HG03097 (cell line): ENCODE results near the gene PRKCD.
"Not testable (repeated sequence)": the region's sequence is repeated elsewhere in the genome, so short reads cannot be mapped to it uniquely, and the experiment has no call there.

Experiments used
- ATAC-seq: cut with Tn5 transposase; IDR thresholded peaks from one replicate; pipeline ENCODE4 v1.9.1; 2021; ENCODE audit not compliant: unreplicated experiment, low FRiP score

The PRKCD gene

DNA sequence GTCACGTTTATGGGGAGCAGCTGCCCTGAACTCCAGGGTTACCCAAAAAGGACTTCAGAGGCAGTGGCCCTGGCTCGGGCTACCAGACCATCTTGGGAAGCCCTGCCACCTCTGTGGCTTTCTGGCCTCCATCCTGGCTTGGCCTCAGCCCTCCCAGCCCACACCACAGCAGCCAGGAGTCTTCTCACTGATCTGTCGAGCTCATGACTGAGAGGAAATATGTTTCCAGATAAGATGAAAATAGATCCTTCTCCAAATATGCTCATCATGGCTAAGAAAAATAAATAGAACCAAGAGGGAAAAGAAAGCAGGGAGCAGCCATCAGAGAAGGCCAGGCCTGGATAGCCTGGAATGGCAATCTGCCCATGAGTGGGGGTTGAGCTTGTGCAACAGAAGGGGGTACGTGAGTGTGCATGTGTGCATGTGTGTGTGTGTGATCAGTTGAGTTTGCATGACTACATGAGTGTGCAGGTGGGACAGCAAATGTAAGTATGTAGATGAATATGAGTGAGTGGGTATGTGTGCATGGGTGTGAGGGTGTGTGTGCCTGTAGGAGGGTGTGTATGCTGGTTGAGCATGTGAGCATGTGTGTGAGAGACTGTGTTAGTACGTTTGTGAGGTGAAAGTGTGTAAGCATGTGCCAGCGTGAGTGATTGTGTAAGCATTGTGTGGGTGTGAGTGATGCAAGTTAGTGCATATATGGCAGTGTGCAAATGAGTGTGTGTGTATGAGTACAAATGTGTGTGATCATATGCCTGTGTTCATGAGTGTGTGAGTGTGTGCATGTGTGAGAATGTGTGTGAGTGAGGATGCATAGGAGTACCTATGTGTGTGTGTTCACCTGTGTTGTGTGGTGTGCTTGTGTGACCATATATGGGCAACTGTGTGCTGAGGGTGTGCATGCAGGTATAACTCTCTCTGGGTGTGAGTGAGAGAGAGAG, 20.8 kb upstream of the PRKCD start:
- ATAC-seq = no peak

DNA sequence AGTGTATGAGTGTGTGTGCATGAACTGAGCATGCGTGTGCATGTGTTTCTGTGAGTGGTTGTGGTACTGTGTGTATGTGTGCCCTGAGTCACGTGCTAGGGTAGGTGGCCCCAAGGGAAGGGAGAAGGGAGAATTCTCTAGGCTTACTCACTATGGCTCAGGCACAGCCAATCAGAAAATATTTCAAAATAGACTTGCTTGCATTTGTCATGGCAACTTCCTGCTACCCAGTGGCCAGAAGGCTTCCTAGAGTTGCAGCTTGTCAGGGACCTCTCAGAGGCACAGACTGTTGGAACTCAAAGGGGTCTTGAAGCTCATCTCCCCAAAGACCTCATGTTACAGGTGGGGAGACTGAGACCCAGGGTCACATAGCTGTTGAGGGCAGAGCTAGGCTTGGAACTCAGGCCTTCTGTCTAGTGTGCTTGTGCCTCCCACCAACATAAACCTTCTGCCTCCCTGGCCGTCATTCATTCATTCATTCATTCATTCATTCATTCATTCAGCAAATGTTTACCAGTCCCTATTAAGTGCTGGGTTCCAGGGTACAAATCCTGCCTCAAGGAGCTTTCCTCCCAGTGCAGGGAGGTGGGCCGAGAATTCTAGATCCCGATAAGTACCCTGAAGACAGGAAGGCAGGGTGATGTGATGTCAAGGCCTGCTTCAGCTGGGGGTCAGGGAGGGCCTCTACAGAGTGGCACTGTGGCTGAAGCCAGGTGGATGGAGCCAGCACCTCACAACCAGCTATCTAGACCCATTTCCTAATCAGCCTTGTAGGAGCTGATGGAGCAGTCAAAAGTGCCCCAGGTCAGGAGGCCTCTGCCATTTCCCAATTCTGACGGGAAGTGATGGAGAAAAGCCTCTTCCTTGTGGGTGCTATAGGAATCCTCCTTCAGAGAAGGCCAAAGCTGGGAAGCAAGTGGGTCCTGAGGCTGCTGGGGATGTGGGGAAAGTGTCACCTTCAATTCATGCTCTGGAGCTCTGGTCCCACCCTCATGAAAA, 19.9 kb upstream of the PRKCD start:
- no peak for ATAC-seq

DNA sequence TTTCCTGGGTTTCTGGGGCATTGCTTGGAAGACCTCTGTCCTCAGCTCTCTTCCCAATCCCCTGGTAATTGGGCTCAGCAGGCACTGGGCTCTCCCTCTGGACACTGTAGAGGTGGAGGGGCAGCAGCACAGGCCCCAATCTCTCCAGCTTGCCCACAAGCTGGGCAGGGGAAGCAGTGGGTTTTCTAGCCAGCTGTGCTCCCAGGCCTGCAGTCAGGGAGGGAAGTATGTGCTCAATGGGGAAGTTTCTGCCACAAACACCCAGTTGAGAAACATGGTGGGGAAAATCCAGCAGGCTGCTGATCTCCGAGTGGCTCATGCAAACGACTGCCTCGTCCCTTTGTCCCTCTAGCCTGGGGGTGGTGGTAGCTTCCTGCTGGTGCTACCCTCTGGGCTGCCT, 18.0 kb upstream of the PRKCD start:
- ATAC-seq = no peak

DNA sequence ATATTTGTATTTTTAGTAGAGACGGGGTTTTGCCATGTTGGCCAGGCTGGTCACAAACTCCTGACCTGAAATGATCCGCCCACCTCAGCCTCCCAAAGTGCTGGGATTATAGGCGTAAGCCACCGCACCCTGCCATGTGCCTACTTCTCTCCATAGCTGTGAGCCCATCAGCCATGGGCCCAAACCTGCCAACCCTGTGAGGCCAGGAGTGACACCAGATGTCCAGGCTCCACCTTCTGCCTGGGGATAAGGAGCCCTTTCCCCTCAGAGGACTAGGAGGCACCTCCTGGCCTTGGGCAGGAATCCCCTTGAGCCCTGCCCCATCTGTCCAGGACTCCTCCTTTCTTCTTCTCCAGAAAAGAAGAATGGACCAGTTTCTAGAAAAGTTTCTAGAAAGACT, 16.6 kb upstream of the PRKCD start:
- ATAC-seq = no peak

DNA sequence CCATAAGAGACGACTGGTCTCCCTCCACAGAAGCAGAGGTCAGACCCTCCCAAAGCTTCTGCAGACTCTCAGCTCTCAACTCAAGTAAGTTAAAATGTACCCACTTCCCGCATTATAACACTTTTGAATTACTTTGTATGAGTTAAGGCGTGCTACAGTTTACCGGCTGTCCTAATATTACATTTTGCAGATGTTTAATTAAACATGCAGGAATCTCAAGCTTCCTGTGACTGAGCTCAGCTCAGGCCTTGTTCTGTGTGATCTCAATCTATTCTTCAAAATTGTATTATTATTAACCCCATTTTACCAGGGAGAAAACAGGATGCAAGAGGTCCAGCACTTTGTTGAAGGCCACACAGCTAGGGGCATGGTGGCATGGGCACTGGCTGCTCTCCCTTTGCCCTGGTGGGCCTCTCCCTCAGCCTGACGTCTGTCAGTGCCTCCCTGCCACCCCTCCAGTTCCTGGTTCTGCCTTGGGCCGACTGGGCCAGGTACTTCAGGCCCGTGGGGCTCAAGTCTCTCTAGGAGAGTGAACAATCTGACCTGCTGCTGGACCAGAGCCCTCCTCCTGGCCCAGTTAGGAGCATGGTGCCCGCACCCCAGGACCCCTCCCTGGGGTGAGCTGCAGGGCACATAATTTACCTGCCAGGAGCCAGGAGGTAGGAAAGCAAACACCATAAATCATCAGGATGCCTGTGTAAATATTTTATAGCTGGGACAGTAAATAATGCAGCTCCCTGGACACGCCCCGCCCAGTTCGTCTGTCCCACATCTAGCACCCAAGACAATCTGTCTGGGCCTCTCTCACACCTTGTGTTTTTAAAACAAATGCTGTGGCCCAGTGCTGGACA, 15.9 kb upstream of the PRKCD start:
- ATAC-seq = no peak

DNA sequence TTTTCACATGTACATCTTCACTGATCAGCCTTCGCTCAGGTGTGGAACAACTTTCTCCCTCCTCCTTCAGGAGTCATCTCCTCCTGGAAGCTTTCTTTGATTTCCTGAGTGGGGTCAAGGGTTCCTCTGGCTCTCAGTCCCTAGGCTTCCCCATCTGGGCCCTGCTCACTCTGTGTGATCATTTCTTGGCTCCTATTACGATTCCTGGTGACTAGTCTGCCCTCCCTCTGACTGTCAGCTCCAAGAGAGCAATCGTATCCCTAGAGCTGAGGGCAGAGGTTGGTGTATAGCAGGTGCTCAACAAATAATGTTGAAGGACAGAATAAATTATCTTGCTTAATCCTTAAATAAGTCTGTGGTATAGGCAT, 15.3 kb upstream of the PRKCD start:
- ATAC-seq = no peak

DNA sequence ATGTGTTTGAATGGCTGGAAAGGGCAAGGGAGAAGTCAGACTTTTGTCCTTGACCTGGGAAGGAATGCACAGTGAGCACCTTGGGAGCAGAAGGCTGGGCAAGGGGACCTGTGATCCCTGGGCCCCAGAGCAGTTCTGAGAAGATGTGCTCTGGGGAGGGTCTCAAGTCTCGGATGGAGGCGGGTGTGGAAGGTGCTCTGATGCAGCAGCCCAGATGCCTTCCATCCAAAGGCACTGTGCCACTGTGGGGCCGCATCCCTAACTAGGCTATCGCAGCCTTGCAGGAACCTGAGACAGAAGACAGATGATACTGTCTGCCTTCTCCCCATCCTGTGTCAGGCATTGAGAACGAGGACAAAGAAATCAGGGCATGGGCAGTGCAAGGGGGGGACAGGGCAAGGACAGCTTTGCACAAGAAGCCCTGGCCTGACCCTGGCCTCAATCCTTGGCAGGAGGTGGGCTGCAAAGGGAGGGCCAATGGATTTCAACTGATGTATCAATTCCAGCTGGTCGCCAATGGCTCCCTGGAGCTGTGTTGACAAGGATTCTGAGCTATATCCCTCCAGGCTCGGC, 14.6 kb upstream of the PRKCD start:
- ATAC-seq = no peak

DNA sequence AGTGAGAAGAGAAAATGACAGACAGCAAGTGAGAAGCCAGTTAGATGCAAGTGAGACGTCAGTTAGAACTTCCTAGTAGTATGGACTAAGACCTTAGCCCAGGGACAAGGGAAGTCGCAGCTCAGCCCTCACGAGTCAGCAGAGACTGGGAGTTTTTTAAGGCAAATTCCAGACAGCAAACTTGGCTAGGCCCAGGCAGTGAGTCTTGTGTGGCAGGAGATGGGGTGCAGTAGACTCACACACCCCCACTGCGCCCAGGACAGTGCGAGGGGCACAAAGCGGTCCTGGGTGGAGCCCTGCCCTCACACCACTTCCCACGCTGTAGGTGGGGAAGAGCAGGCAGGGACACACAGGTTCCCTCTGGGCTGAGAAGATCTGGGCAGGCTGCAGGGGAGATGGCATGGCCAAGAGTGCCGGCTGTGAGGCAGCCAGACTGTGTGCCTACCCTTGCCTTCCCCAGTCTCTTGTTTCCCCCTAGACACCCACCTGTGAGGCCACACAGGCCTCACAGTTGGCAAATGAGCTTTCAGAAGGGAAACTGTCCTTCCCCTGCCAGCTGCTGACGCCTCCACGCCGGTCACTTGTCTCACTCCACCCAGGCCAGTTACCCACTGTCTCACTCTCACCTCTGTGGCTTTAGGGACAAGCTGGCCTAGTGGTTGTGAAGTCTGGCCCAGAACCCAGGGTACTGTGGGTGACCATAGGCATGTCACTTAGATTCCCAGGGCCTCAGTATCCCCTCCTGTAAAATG, 13.7 kb upstream of the PRKCD start:
- no peak for ATAC-seq

DNA sequence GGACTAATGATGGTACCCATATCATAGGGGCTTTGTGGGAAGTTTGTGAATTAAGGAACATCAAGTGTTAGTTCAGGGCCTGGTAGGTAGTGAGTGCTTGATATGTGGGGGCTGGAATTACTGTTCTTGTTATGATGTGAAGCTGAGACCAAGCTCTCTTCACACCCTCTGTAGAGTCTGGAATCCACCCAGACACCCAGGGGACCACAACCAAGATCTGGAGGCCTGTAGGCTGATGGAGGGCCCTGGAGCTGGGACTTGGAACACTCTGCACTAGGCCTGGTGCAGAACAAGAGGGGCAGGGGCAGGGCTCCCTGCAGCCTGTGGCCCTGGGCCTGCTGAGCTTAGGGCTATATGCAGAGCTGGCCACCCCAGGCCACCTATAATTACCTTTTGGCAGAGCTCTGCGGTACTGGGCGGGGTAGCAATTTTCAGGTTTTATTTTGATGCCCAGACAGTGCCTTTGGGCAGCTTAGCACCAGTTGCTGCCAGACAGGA, 13.1 kb upstream of the PRKCD start:
- ATAC-seq = no peak

DNA sequence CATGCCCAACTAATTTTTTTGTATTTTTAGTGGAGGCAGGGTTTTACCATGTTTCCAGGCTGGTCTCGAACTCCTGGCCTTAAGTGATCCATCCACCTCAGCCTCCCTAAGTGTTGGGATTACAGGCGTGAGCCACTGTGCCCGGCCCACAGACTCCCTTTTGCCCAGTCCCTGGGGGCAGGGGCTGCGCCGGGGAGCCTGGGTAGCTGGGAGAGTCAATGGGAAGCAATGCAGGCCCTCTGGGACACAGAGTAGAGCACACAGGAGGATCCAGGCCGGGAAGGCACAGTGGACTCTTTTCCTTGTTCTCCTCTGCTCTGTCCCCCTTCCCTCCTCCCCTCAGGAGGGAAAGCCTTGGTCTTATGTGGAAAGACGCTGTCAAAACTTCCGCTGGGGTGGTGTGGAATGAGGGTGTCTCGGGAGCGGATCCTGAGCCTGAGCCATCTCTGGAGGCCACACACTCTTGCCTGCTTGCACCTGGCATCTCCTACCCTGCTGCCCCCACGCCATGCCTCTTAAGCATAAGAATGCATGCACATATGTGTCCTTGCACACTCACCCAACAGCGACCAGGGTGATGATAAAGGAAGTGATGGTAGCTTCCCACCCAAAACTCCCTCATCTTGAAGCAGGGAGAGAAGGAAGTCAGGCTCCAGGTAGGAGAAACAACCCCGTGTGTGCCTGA, 11.9 kb upstream of the PRKCD start:
- ATAC-seq = no peak

DNA sequence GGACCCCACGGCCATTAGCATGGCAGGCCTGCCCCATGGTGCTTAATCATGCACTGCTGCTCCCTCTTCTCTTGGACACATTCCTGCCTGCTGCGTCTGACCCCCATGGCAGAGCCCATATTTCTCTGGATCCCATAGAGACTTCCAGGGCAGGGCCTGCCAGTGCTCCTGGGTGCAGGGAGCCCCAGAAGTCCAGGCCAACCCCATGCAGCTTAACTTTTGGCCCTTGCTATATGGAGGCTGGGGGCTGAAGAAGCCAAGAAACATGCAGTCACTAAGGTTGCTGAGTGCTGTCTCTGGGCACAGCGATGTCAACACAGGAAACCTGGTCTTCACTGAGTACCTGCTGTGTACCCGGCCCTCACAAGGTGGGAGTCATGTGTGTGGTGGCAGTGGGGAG, 11.3 kb upstream of the PRKCD start:
- ATAC-seq = no peak

DNA sequence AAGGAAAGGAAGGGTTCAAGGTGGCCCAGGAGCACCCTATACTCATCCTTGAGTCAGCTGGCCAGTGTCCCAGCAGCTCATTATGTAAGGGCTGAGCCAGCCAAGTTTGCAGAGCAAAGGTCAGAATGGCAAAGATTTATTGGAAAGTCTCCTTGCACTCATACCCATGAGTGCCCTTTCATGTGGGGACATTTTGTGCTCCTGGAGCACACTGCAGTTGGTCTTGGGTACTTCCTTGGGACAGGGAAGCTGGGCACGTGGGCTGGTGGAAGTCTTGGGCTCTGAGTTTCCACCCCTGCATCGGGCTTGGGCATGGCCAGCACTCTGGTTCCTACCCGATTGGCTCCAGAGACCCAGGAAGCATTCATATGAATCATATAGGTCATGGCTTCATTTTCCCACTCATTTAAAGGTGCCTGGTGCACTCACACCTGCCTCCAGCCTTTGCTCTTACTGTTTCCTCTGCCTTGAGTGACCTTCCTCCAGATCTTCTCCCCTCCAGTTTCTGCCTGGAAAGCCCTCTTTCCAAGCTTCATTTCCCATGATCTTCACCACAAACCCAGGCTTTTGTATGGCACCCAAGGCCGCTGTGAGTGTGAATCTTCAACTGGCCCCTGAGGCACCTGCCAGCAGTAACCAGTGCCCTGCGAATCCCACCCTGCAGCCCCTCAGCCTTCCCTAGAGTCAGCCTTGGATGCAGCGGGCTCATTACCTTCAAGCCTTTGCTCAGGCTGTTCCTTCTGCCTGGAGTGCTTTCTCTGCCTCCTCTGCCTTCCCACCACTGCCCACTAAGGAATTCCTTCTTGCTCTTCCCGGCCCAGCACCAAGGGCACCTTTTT, 10.5 kb upstream of the PRKCD start:
- ATAC-seq = no peak

DNA sequence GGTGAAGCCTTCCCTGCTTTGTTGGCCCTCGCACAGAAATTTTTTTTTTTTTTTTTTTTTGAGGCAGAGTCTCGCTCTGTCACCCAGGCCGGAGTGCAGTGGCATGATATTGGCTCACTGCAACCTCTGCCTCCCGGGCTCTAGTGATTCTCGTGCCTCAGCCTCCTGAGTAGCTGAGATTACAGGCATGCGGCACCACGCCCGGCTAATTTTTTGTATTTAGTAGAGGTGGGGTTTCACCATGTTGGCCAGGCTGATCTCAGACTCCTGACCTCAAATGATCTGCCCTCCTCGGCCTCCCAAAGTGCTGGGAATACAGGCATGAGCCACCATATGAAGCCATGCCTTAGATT, 9.9 kb upstream of the PRKCD start:
- ATAC-seq = not testable (repeated sequence)

DNA sequence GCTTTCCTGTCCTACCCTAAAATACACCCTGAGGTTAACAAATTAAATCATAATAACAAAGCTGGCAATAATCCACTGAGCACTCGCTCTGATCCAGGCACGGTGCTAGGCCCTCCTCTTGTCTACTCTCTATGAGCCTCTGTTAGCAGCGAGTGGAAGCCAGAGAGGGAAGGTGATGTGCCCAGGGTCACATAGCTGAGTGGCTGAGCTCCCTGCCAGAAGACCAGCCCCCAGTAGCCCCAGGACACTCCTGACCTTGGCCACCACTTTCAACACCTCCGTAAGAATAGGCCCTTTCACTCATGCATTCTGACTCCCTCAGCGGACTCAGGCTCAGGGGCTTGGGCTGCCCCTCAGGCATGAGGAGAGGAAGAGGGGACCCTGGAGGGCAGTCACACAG, 9.5 kb upstream of the PRKCD start:
- no peak for ATAC-seq

DNA sequence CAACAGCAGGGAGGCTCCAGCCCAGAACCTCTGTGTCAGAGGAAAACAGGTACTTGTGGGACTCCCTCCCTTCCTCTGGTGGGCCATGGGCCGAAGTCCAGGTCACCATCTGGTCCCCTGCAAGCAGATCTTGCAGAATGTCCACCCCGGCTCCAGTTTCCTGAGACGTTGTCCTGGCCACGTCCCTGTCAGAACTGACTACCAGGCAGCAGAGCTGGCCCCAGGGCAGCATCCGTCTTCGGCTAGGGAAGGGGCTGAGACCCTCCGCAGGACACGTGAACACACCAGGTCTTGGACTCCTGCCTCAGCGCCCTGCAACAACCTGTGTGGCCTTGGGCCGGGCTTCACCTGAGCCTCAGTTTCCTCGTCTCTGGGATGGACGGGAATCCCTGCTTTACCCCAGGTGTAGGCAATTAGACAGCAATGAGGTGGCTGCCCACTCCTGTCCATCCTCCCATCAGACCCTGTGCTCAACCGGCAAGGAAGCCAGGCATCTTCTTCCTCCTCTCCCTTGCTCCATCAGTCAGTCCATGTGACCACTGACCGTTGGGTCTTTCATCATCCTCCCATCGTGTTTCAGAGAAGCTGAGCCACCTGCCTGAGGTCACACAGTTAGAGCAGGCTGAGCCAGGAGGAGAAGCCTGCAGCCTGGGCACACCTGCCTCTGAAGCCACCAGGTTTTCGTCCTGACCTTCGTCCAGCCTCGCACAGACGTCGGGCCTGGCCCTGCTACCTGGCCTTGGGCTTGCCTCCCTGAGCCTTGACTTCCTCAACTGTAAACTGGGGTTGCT, 8.9 kb upstream of the PRKCD start:
- ATAC-seq = no peak

DNA sequence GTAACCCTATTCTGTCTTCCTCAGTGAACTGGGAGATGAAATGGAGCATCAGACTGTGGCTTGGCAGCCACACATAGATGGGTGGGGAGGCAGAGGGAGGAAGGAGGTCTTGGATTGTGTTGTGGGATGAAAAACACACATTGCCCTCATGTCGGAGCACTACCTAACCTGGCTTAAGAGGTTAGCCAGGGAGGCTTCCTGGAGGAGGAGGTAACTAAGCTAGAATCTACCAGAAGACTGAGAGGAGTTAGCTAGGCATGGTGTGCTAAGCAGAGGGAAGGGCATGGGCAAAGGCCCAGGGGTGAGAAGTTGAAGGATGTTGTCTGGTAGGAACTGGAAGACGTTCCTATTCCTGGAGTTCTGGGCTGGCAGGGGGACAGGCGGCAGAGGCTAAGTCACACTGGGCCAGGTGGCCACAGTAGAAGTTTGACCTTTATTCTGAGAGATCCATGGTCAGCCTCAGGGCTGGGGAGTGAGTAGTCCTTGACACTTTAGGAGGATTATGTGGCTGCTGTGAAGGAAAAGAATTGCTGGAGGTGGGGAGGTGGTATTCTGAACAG, 7.7 kb upstream of the PRKCD start:
- no peak for ATAC-seq

DNA sequence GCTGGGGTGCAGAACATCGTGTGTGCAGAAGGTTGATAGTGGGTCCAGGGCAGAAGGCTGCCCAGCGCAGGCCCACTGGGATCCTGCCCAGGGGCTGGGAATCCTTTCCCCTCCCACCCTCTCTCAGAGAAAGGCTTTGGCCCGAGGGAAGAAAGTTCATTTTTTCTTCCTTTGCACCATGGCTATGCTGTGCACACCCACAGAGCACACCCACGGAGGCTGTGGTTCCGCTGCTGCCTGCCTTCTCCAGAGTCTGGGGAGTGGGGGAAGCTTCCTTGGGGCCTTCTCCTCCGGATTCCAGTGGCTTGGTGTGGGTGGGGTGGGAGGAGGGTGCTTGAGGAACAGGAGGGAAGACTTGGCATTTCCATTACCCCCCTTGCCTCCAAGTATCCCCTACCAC, 7.0 kb upstream of the PRKCD start:
- no peak for ATAC-seq
